Endothelial cell of umbilical vein (primary cell): Measurements from ENCODE around the gene LNX2. TPM values are rescaled to one million over a fixed set of nuclear protein-coding genes. Genes with fewer than 3 reads are reported as not detected.

Experiments
- BruUV-seq: library from RNA; stranded (reverse); fragments of 400-500 nt; replicated peaks from 2 replicates; lab custom pipeline; 2021; lab: Mats Ljungman, UMichigan
- CTCF ChIA-PET: fragments of 300-600, 350-600 bp; sonication (Branson Sonifier 250); formaldehyde crosslinking; loops from one replicate; lab custom pipeline; 2021; ENCODE audit warnings: antibody characterized with exemption, inconsistent platforms; lab: Charles Lee
- POLR2A ChIA-PET: fragments of 300-600, 350-600 bp; sonication (Branson Sonifier 250); formaldehyde crosslinking; loops from one replicate; lab custom pipeline; 2021; ENCODE audit warnings: antibody characterized with exemption, inconsistent platforms; lab: Charles Lee
- DNase-seq: peaks from one replicate; pipeline ENCODE4 v3.0.0-alpha.2; 2011; ENCODE audit warnings: low read depth, low spot score
- FAIRE-seq: peaks from 2 replicates; lab custom pipeline; 2011; peaks lifted over from hg19 to GRCh38; lab: Jason Lieb, UNC
- H2AFZ ChIP-seq: 2 replicates; pipeline ENCODE4 v1.6.0; 2012; ENCODE audit warnings: low read depth, low read length, control low read depth, inconsistent platforms
- H3K27ac ChIP-seq: 2 replicates; pipeline ENCODE4 v1.5.1; 2011; ENCODE audit warnings: low read depth, mild to moderate bottlenecking, control low read depth, low read length, moderate library complexity; ENCODE audit not compliant: insufficient read depth
- H3K27me3 ChIP-seq, 2 experiments: 2 replicates each; pipeline versions ENCODE4 v1.6.0 to v1.6.1; 2011; ENCODE audit warnings: low read length in 2 of 2, mixed read lengths in 1 of 2; ENCODE audit not compliant: control insufficient read depth in 2 of 2, insufficient read depth in 2 of 2
- H3K36me3 ChIP-seq, 2 experiments: 2 replicates in 1 of 2; 3 replicates in 1 of 2; pipeline ENCODE4 v1.5.1; 2011; ENCODE audit warnings: low read length in 2 of 2, mild to moderate bottlenecking in 1 of 2, moderate library complexity in 1 of 2; ENCODE audit not compliant: control insufficient read depth in 2 of 2, insufficient read depth in 2 of 2; ENCODE audit errors: extremely low read depth in 1 of 2
- H3K4me1 ChIP-seq: 3 replicates; pipeline ENCODE4 v1.5.1; 2011; ENCODE audit warnings: mild to moderate bottlenecking, low read length; ENCODE audit not compliant: control insufficient read depth, insufficient read depth; ENCODE audit errors: extremely low read depth
- H3K4me2 ChIP-seq: 2 replicates; pipeline ENCODE4 v1.6.1; 2011; ENCODE audit warnings: low read length, control low read depth, mixed read lengths; ENCODE audit not compliant: insufficient read depth
- H3K4me3 ChIP-seq, 3 experiments: fragments of 200-600 bp in 1 of 3; sonication (generic), shearing (Covaris generic) in 1 of 3; replicated peaks in 1 of 3; 2 replicates each; pipeline ENCODE4 v1.5.1; 2011 to 2016; ENCODE audit warnings: control low read depth in 3 of 3, low read length in 3 of 3, mild to moderate bottlenecking in 2 of 3, inconsistent platforms in 1 of 3, low read depth in 1 of 3, moderate library complexity in 1 of 3; ENCODE audit not compliant: insufficient read depth in 1 of 3
- H3K79me2 ChIP-seq: 2 replicates; pipeline ENCODE4 v1.6.0; 2012; ENCODE audit warnings: low read length, inconsistent platforms; ENCODE audit not compliant: control insufficient read depth, insufficient read depth
- H3K9ac ChIP-seq: replicated peaks from 2 replicates; pipeline ENCODE3; 2011; ENCODE audit warnings: low read length, control low read depth; ENCODE audit not compliant: insufficient read depth; ENCODE audit errors: extremely low read depth
- H3K9me1 ChIP-seq: replicated peaks from 3 replicates; pipeline ENCODE4 v1.6.0; 2011; ENCODE audit warnings: mild to moderate bottlenecking, low read length; ENCODE audit not compliant: control insufficient read depth, insufficient read depth; ENCODE audit errors: extremely low read depth
- H3K9me3 ChIP-seq: replicated peaks from 2 replicates; pipeline ENCODE4 v1.5.1; 2012; ENCODE audit warnings: low read length, inconsistent platforms; ENCODE audit not compliant: control insufficient read depth, insufficient read depth
- H4K20me1 ChIP-seq: replicated peaks from 2 replicates; pipeline ENCODE3; 2011; ENCODE audit warnings: mild to moderate bottlenecking, low read length; ENCODE audit not compliant: control insufficient read depth, insufficient read depth; ENCODE audit errors: extremely low read depth
- CTCF ChIP-seq, 2 donors: IDR thresholded peaks; 1 replicate in 1 of 2; 2 replicates in 1 of 2; pipeline ENCODE4 v1.5.1; 2011; ENCODE audit warnings: low read length in 2 of 2, mild to moderate bottlenecking in 2 of 2, moderate library complexity in 2 of 2, control low read depth in 1 of 2, inconsistent platforms in 1 of 2, low read depth in 1 of 2; ENCODE audit not compliant: insufficient read depth in 1 of 2; ENCODE audit errors: extremely low read depth in 1 of 2
- EZH2 ChIP-seq: IDR thresholded peaks from 2 replicates; pipeline ENCODE4 v1.6.1; 2012; ENCODE audit warnings: borderline replicate concordance, low read depth, mild to moderate bottlenecking, moderate library complexity, low read length, inconsistent platforms; ENCODE audit not compliant: severe bottlenecking
- FOS ChIP-seq: IDR thresholded peaks from 2 replicates; pipeline ENCODE4 v1.6.1; 2011; ENCODE audit warnings: mild to moderate bottlenecking, low read length, moderate library complexity, borderline replicate concordance; ENCODE audit not compliant: insufficient read depth
- GATA2 ChIP-seq: IDR thresholded peaks from 2 replicates; pipeline ENCODE4 v1.7.0; 2011; ENCODE audit warnings: low read depth, mild to moderate bottlenecking, moderate library complexity, mixed read lengths, low read length; ENCODE audit not compliant: insufficient read length, insufficient read depth
- JUN ChIP-seq: IDR thresholded peaks from 2 replicates; pipeline ENCODE4 v1.6.1; 2011; ENCODE audit warnings: borderline replicate concordance, low read depth; ENCODE audit not compliant: insufficient read length, insufficient read depth
- MAX ChIP-seq: IDR thresholded peaks from 2 replicates; pipeline ENCODE4 v1.6.1; 2011; ENCODE audit not compliant: insufficient read depth, insufficient read length
- MYC ChIP-seq: IDR thresholded peaks from one replicate; pipeline ENCODE4 v1.6.1; 2011; ENCODE audit warnings: mild to moderate bottlenecking, low read depth, low read length
- POLR2A ChIP-seq: IDR thresholded peaks from 2 replicates; pipeline ENCODE4 v1.6.1; 2012; ENCODE audit warnings: low read depth, mild to moderate bottlenecking, control low read depth, low read length
- dilution Hi-C: fragments of 300-500 bp; cut with MboI; formaldehyde crosslinking; loops from one replicate; pipeline ENCODE4 v1.15.0; 2019; ENCODE audit warnings: low sequenced_read_pairs; ENCODE audit not compliant: extremely low pct_ligation_motif_present
- intact Hi-C: fragments of 100-400 bp; cut with micrococcal nuclease; formaldehyde crosslinking; loops from one replicate; pipeline ENCODE4 v1.10.0; 2022
- polyA plus RNA-seq, 4 experiments: library from polyadenylated mRNA; depleted of rRNA in 3 of 4; stranded (reverse) in 3 of 4; unstranded in 1 of 4; fragments of >200 nt; gene quantifications; 2 replicates each; pipeline versions ENCODE4 v1.2.1 to v1.2.3, GENCODE V29; 2011 to 2012; ENCODE audit warnings: missing spikeins in 1 of 4
- total RNA-seq: library from RNA; stranded (reverse); gene quantifications from 2 replicates; pipeline ENCODE4 v1.2.3, GENCODE V29; 2021

The LNX2 gene
- total and polyA plus RNA-seq, 2 donors (not counting 3 experiments of a cell fraction or from before 2014, with no cell fraction given) = 7.0 to 9.1 TPM

GRCh38 chr13:27654059-27654458 lies 33.7 kb upstream of the LNX2 start:
- Histone ChIP-seq H3K27me3 (no peaks in the 10 kb centered on the region), H3K79me2 (no peaks in the 10 kb centered on the region), H3K4me2 (no peak overlapping the region), H3K9ac (no peak overlapping the region), H2AFZ (no peak overlapping the region), H3K27ac (no peak overlapping the region), H3K4me3 (no peak overlapping the region), H3K9me3 (no peaks in the 10 kb centered on the region), H4K20me1 (no peaks in the 10 kb centered on the region), H3K9me1 (peaks cover 3% of the 10 kb centered on the region), H3K36me3 (peaks cover 6 to 7% of the 10 kb centered on the region in 2 experiments), H3K4me1 (peaks cover 12% of the 10 kb centered on the region)
- DNase-seq (no peak), FAIRE-seq (no peak)
- CTCF ChIA-PET = interaction anchor here (1.2 to 1.9 kb wide), 4 partner anchors 11 to 34 kb away, joined by 3 to 5 read pairs (median 4); partner anchors contain the start of gene LNX2
- dilution Hi-C loops = no loop called here
- intact Hi-C loops = no loop called here
- no TSS peak for BruUV-seq
- TF ChIP-seq CTCF (IDR thresholded peaks at IDR 0.05; ENCODE audit: extremely low read depth in 1 of 2, insufficient read depth in 1 of 2, low read depth in 1 of 2, low read length in 2 of 2) = no peak
- no peak for TF ChIP-seq EZH2
- TF ChIP-seq FOS = no peak
- TF ChIP-seq MAX = no peak
- TF ChIP-seq POLR2A = no peak
- TF ChIP-seq GATA2 = no peak
- no peak for TF ChIP-seq JUN
- TF ChIP-seq MYC = no peak
- POLR2A ChIA-PET = no interaction called here
